ENCODE data around the gene JPT2. TPM values are rescaled to one million over a fixed set of nuclear protein-coding genes. Genes with fewer than 3 reads are reported as not detected.

Gene JPT2
- total RNA-seq, 4 donors from 2014 or later, result 12.0 to 31.5 (median 25.1) TPM

DNA sequence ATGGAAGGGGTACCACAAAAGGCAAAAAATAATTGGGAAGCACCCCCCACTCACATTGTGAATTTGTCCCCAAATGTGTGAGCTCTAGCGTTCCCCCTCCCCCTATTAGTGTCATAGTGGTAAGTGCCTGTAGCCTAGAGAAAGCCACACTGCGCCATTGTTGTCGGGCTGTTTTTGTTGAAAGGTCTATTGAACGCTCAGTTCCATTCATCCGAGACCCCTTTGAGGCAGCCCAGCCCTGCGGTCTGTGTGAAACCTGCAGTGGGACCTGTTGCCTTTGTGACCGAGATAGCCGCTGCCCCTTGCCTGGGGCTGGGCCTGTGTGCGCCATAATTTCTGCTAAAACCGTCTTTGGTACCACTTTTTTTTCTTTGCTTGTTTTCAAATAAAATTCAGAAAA, 3.0 kb downstream of the JPT2 start:
- intact Hi-C loops (cut with DNase I; ENCODE audit: low total_unique reads), result no loop called here
- H3K4me3 ChIP-seq, result no peak overlapping the region
- in situ Hi-C loops (cut with MboI; ENCODE audit: low pct_ligation_motif_present in 1 of 4, low pct_unique_long_range_greater_than_20kb in 1 of 4, low sequenced_read_pairs in 3 of 4), result no loop called here
- TF ChIP-seq, protein P1, sequence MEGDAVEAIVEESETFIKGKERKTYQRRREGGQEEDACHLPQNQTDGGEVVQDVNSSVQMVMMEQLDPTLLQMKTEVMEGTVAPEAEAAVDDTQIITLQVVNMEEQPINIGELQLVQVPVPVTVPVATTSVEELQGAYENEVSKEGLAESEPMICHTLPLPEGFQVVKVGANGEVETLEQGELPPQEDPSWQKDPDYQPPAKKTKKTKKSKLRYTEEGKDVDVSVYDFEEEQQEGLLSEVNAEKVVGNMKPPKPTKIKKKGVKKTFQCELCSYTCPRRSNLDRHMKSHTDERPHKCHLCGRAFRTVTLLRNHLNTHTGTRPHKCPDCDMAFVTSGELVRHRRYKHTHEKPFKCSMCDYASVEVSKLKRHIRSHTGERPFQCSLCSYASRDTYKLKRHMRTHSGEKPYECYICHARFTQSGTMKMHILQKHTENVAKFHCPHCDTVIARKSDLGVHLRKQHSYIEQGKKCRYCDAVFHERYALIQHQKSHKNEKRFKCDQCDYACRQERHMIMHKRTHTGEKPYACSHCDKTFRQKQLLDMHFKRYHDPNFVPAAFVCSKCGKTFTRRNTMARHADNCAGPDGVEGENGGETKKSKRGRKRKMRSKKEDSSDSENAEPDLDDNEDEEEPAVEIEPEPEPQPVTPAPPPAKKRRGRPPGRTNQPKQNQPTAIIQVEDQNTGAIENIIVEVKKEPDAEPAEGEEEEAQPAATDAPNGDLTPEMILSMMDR (IDR thresholded peaks at IDR 0.05), result no peak
- TF ChIP-seq POLR2AphosphoS5 (IDR thresholded peaks at IDR 0.05) (no peak), POLR2A (IDR thresholded peaks at IDR 0.05) (no peak), EP300 (IDR thresholded peaks at IDR 0.05; ENCODE audit: low read depth) (no peak)
- DNase-seq, result no peak
- no peaks in the 10 kb centered on the region for H3K9me3 ChIP-seq
- H3K27me3 ChIP-seq, result no peaks in the 10 kb centered on the region
- no peak overlapping the region for H3K27ac ChIP-seq
- H3K4me1 ChIP-seq, result peaks cover 3 to 17% (median 12%) of the 10 kb centered on the region in 4 donors
- peaks cover 0 to 5% (median 1%) of the 10 kb centered on the region in 4 donors for H3K36me3 ChIP-seq
- WGBS, 2 donors (ENCODE audit: low coverage in 1 of 2), result 94 to 96% methylated on average over 4 to 10 of the region's 10 CpGs

DNA sequence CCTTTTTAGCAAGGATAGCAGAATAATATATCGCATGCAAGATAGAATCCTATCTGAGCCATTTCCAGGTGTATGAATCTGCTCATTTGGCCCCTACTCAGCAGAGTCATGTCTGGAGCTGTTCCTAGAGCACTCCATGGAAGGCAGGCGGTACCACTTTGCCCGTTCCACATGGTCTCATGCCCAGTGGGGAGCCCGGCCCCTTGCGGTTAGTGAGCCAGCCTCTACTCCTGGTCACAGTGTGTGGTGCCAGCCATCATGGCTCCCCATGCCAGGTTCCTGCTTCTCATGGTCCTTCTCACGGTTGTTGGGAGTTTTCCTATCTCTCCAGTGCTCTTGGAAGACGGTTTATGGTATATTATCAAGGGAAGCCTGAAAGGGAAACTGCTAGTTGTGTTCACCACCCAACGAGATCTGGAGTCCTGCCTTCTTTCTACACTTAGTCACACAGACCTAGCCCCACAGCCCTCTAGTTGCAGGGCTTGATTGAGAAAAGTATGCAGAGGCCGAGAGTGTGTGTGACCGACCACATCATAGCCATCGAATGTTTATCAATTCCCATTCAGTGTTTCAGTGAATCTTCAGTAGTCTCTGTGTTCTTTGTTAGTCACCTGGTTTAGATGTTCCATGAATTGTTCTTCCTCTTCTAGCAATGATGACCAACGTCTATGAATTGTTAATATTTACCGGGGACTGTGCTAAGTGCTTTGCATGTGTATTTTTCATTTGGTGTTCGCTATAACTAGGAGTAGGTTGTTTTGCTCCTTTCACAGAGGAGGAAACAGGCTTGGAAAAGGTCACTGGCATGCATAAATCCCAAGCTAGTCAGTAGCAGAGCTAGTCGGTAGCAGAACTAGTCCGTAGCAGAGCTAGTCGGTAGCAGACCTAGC, 9.6 kb downstream of the JPT2 start:
- in situ Hi-C loops (cut with MboI; ENCODE audit: low pct_ligation_motif_present in 1 of 4, low pct_unique_long_range_greater_than_20kb in 1 of 4, low sequenced_read_pairs in 3 of 4), result no loop called here
- H3K4me3 ChIP-seq, result no peak overlapping the region
- H3K36me3 ChIP-seq, result peaks cover 0 to 13% (median 4%) of the 10 kb centered on the region in 4 donors
- no peak overlapping the region for H3K27ac ChIP-seq
- H3K27me3 ChIP-seq, result no peaks in the 10 kb centered on the region
- no peak for DNase-seq
- H3K4me1 ChIP-seq, result no peaks in the 10 kb centered on the region
- no peak for TF ChIP-seq POLR2AphosphoS5 (IDR thresholded peaks at IDR 0.05)
- no peak for TF ChIP-seq EP300 (IDR thresholded peaks at IDR 0.05; ENCODE audit: low read depth)
- TF ChIP-seq POLR2A (IDR thresholded peaks at IDR 0.05), result no peak
- TF ChIP-seq, protein P1 (IDR thresholded peaks at IDR 0.05), result no peak
- intact Hi-C loops (cut with DNase I; ENCODE audit: low total_unique reads), result no loop called here
- no peaks in the 10 kb centered on the region for H3K9me3 ChIP-seq
- WGBS, 2 donors (ENCODE audit: low coverage in 1 of 2), result 68 to 91% methylated on average over 5 to 17 of the region's 17 CpGs

GRCh38 chr16:1688807-1689560, 10.9 kb downstream of the JPT2 start:
- no peak for TF ChIP-seq POLR2A (IDR thresholded peaks at IDR 0.05)
- TF ChIP-seq, protein P1 (IDR thresholded peaks at IDR 0.05), result no peak
- TF ChIP-seq POLR2AphosphoS5 (IDR thresholded peaks at IDR 0.05), result no peak
- no peak for TF ChIP-seq EP300 (IDR thresholded peaks at IDR 0.05; ENCODE audit: low read depth)
- H3K27me3 ChIP-seq, result no peaks in the 10 kb centered on the region
- H3K4me3 ChIP-seq, result no peak overlapping the region
- peaks cover 0 to 16% (median 4%) of the 10 kb centered on the region in 4 donors for H3K36me3 ChIP-seq
- no peaks in the 10 kb centered on the region for H3K9me3 ChIP-seq
- 93 to 94% methylated on average over 10 of the region's 10 CpGs for WGBS, 2 donors (ENCODE audit: low coverage in 1 of 2)
- intact Hi-C loops (cut with DNase I; ENCODE audit: low total_unique reads) (no loop called here), in situ Hi-C loops (cut with MboI; ENCODE audit: low pct_ligation_motif_present in 1 of 4, low pct_unique_long_range_greater_than_20kb in 1 of 4, low sequenced_read_pairs in 3 of 4) (no loop called here)
- no peaks in the 10 kb centered on the region for H3K4me1 ChIP-seq
- H3K27ac ChIP-seq, result no peak overlapping the region
- no peak for DNase-seq

DNA sequence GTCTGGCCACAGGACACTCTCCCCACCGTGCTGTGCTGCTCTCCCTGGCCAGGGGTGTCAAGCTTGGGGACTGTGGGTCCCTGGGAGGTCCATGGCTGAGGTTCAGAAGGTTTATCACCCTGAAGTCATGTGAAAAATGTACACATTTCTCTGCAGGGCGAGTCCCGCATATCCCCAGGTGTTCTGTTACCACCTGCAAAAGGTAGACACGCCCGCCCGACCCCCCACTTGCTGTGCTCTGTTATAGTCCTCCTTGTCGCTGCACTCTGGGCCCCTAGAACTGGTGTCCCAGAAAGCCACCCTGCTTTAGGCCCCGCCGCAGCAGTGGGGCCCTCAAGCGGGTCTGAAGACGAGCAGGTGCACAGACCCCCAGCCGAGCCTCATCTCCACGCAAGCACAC, 11.8 kb downstream of the JPT2 start:
- no peaks in the 10 kb centered on the region for H3K4me1 ChIP-seq
- no peak overlapping the region for H3K27ac ChIP-seq
- DNase-seq, result no peak
- intact Hi-C loops (cut with DNase I; ENCODE audit: low total_unique reads), result no loop called here
- in situ Hi-C loops (cut with MboI; ENCODE audit: low pct_ligation_motif_present in 1 of 4, low pct_unique_long_range_greater_than_20kb in 1 of 4, low sequenced_read_pairs in 3 of 4), result no loop called here
- no peak overlapping the region for H3K4me3 ChIP-seq
- no peaks in the 10 kb centered on the region for H3K27me3 ChIP-seq
- TF ChIP-seq POLR2AphosphoS5 (IDR thresholded peaks at IDR 0.05) (no peak), EP300 (IDR thresholded peaks at IDR 0.05; ENCODE audit: low read depth) (no peak)
- TF ChIP-seq, protein P1 (IDR thresholded peaks at IDR 0.05), result no peak
- peaks cover 0 to 16% (median 4%) of the 10 kb centered on the region in 4 donors for H3K36me3 ChIP-seq
- H3K9me3 ChIP-seq, result no peaks in the 10 kb centered on the region
- WGBS, 2 donors (ENCODE audit: low coverage in 1 of 2), result 85% methylated on average over 13 of the region's 13 CpGs; no CpG with 5 or more reads in 1 of the 2 donors
